GM19452 (cell line): ENCODE measurements around the gene DNAH14.
"Not testable (repeated sequence)": the region's sequence is repeated elsewhere in the genome, so short reads cannot be mapped to it uniquely, and the experiment has no call there.

Source experiments
- ATAC-seq: cut with Tn5 transposase; IDR thresholded peaks from one replicate; pipeline ENCODE4 v1.9.1; 2021; ENCODE audit not compliant: unreplicated experiment

Gene DNAH14

GRCh38 chr1:224920930-224921329 lies 8.5 kb upstream of the DNAH14 start:
- ATAC-seq, result no peak

- no peak for ATAC-seq
Measured at GRCh38 chr1:224921354-224921753, 8.1 kb upstream of the DNAH14 start.

GRCh38 chr1:224922404-224923164 lies 6.9 kb upstream of the DNAH14 start:
- ATAC-seq, result peak; percentile 66

GRCh38 chr1:224923726-224924125 lies 5.7 kb upstream of the DNAH14 start:
- ATAC-seq, result no peak

GRCh38 chr1:224927631-224928030 lies 1.8 kb upstream of the DNAH14 start:
- not testable (repeated sequence) for ATAC-seq

GRCh38 chr1:224928906-224929305 lies 569 bp upstream of the DNAH14 start:
- no peak for ATAC-seq

GRCh38 chr1:224931605-224932004 lies 2.1 kb downstream of the DNAH14 start:
- no peak for ATAC-seq

GRCh38 chr1:224932607-224933249 lies 3.3 kb downstream of the DNAH14 start:
- ATAC-seq, result no peak

- no peak for ATAC-seq
Measured at GRCh38 chr1:224933584-224933983, 4.1 kb downstream of the DNAH14 start.

- ATAC-seq, result no peak
Measured at GRCh38 chr1:224938652-224939051, 9.2 kb downstream of the DNAH14 start.

GRCh38 chr1:224939844-224940425 lies 10.5 kb downstream of the DNAH14 start:
- ATAC-seq, result no peak

- ATAC-seq, result not testable (repeated sequence)
Measured at GRCh38 chr1:224940735-224941134, 11.3 kb downstream of the DNAH14 start.

GRCh38 chr1:224945651-224946348 lies 16.3 kb downstream of the DNAH14 start:
- ATAC-seq, result not testable (repeated sequence)

GRCh38 chr1:224946349-224946691 lies 16.8 kb downstream of the DNAH14 start:
- ATAC-seq, result not testable (repeated sequence)

- no peak for ATAC-seq
Measured at GRCh38 chr1:224957696-224958095, 28.2 kb downstream of the DNAH14 start.

- ATAC-seq, result no peak
Measured at GRCh38 chr1:224958490-224958889, 29.0 kb downstream of the DNAH14 start.

GRCh38 chr1:224959115-224959514 lies 29.6 kb downstream of the DNAH14 start:
- ATAC-seq, result no peak

- ATAC-seq, result no peak
Measured at GRCh38 chr1:224959656-224960055, 30.2 kb downstream of the DNAH14 start.

- no peak for ATAC-seq
Measured at GRCh38 chr1:224980181-224980580, 50.7 kb downstream of the DNAH14 start.

- not testable (repeated sequence) for ATAC-seq
Measured at GRCh38 chr1:224981922-224982354, 52.5 kb downstream of the DNAH14 start.

- no peak for ATAC-seq
Measured at GRCh38 chr1:224988042-224988441, 58.6 kb downstream of the DNAH14 start.

- no peak for ATAC-seq
Measured at GRCh38 chr1:224989615-224990014, 60.1 kb downstream of the DNAH14 start.
